Gastroesophageal sphincter (tissue), 3 donors: ENCODE measurements around the gene CLCNKB.
"Not testable (repeated sequence)": the region's sequence is repeated elsewhere in the genome, so short reads cannot be mapped to it uniquely, and the experiment has no call there.

ENCODE experiments used
- CTCF ChIP-seq, 4 experiments: fragments of 200-600 bp in 2 of 4; fragments of 450-650 bp in 2 of 4; sonication (generic) in 1 of 4; IDR thresholded peaks; one replicate each; pipeline ENCODE4 v1.5.1; 2017 to 2019; ENCODE audit warnings: antibody characterized with exemption in 4 of 4, mild to moderate bottlenecking in 2 of 4, moderate library complexity in 2 of 4
- POLR2A ChIP-seq, 2 donors: fragments of 450-650 bp; IDR thresholded peaks; one replicate each; pipeline ENCODE4 v1.6.1; 2017; ENCODE audit warnings: antibody characterized with exemption in 2 of 2, mild to moderate bottlenecking in 2 of 2, moderate library complexity in 1 of 2

- not testable (repeated sequence) for TF ChIP-seq CTCF, POLR2A (IDR thresholded peaks at IDR 0.05)
Observed at GRCh38 chr1:16061989-16062686, 18.6 kb downstream of the CLCNKB start.
